Esophagus muscularis mucosa (tissue), 4 donors: ENCODE measurements around the gene ATF5.

Experiments
- CTCF ChIP-seq, 3 experiments: fragments of 200-600 bp in 2 of 3; fragments of 450-650 bp in 1 of 3; sonication (generic) in 2 of 3; IDR thresholded peaks; one replicate each; pipeline ENCODE4 v1.5.1; 2017 to 2019; ENCODE audit warnings: antibody characterized with exemption in 3 of 3, mild to moderate bottlenecking in 2 of 3, moderate library complexity in 1 of 3
- EP300 ChIP-seq: sonication (generic); formaldehyde crosslinking; IDR thresholded peaks from one replicate; pipeline ENCODE4 v1.6.1; 2017; ENCODE audit warnings: antibody characterized with exemption
- POLR2A ChIP-seq: fragments of 450-650 bp; IDR thresholded peaks from one replicate; pipeline ENCODE4 v1.6.1; 2017; ENCODE audit warnings: antibody characterized with exemption, moderate library complexity, mild to moderate bottlenecking, low read depth
- POLR2AphosphoS5 ChIP-seq, 2 donors: sonication (generic); formaldehyde crosslinking; IDR thresholded peaks; one replicate each; pipeline ENCODE4 v1.6.1; 2017; ENCODE audit warnings: antibody characterized with exemption in 2 of 2

- TF ChIP-seq CTCF (IDR thresholded peaks at IDR 0.05), result no peak
- TF ChIP-seq POLR2A, result no peak
- no peak for TF ChIP-seq POLR2AphosphoS5 (IDR thresholded peaks at IDR 0.05)
- no peak for TF ChIP-seq EP300
These were observed 25.9 kb downstream of the ATF5 start for GRCh38 chr19:49954933-49955332.
